ENCODE results near the gene NIPSNAP2. TPM values are rescaled to one million over a fixed set of nuclear protein-coding genes. Genes with fewer than 3 reads are reported as not detected.

The NIPSNAP2 gene
- total RNA-seq, 4 donors from 2014 or later = 64.2 to 113 (median 97.3) TPM

GRCh38 chr7:55975988-55976633 is 11.7 kb downstream of the NIPSNAP2 start:
- peaks cover 0 to 44% (median 0%) of the 10 kb centered on the region in 3 donors for H3K4me1 ChIP-seq
- no peaks in the 10 kb centered on the region for H3K9me3 ChIP-seq
- WGBS, 2 donors (ENCODE audit: low coverage in 1 of 2) = 20 to 38% methylated on average over 6 of the region's 7 CpGs
- peaks cover 0 to 34% of the 10 kb centered on the region in 2 donors for H3K36me3 ChIP-seq
- ATAC-seq = no peak
- peak overlapping the region in 1 of 4 donors; percentile 41 for H3K27ac ChIP-seq
- no peaks in the 10 kb centered on the region for H3K27me3 ChIP-seq
- no peak for TF ChIP-seq POLR2A (IDR thresholded peaks at IDR 0.05)
- no peak for TF ChIP-seq CTCF (IDR thresholded peaks at IDR 0.05)
- TF ChIP-seq POLR2AphosphoS5 (IDR thresholded peaks at IDR 0.05) = no peak
- no peak for TF ChIP-seq EP300 (IDR thresholded peaks at IDR 0.05)
- no peak overlapping the region for H3K4me3 ChIP-seq

- no peak for ATAC-seq
- Histone ChIP-seq H3K4me1 (peaks cover 0 to 41% (median 0%) of the 10 kb centered on the region in 3 donors), H3K9me3 (no peaks in the 10 kb centered on the region), H3K36me3 (peaks cover 0 to 51% of the 10 kb centered on the region in 2 donors), H3K27me3 (no peaks in the 10 kb centered on the region), H3K4me3 (no peak overlapping the region), H3K27ac (no peak overlapping the region)
- no peak for TF ChIP-seq EP300 (IDR thresholded peaks at IDR 0.05)
- no peak for TF ChIP-seq CTCF (IDR thresholded peaks at IDR 0.05)
- no peak for TF ChIP-seq POLR2A (IDR thresholded peaks at IDR 0.05)
- TF ChIP-seq POLR2AphosphoS5 (IDR thresholded peaks at IDR 0.05) = no peak
- 37 to 46% methylated on average over 3 to 4 of the region's 4 CpGs for WGBS, 2 donors (ENCODE audit: low coverage in 1 of 2)
Observed at GRCh38 chr7:55977831-55978230, 13.4 kb downstream of the NIPSNAP2 start.

GRCh38 chr7:55980266-55980665 is 15.9 kb downstream of the NIPSNAP2 start:
- peaks cover 0 to 35% (median 0%) of the 10 kb centered on the region in 3 donors for H3K4me1 ChIP-seq
- no peaks in the 10 kb centered on the region for H3K27me3 ChIP-seq
- no peaks in the 10 kb centered on the region for H3K9me3 ChIP-seq
- no peak overlapping the region for H3K27ac ChIP-seq
- TF ChIP-seq POLR2AphosphoS5 (IDR thresholded peaks at IDR 0.05) (no peak), POLR2A (IDR thresholded peaks at IDR 0.05) (no peak), CTCF (IDR thresholded peaks at IDR 0.05) (no peak), EP300 (IDR thresholded peaks at IDR 0.05) (no peak)
- H3K36me3 ChIP-seq = peaks cover 0 to 76% of the 10 kb centered on the region in 2 donors
- H3K4me3 ChIP-seq = no peak overlapping the region
- 78 to 92% methylated on average over 3 of the region's 3 CpGs for WGBS, 2 donors (ENCODE audit: low coverage in 1 of 2)
- no peak for ATAC-seq

GRCh38 chr7:55983537-55983936 is 19.2 kb downstream of the NIPSNAP2 start:
- Histone ChIP-seq H3K27ac (no peak overlapping the region), H3K9me3 (no peaks in the 10 kb centered on the region), H3K4me1 (peaks cover 0 to 3% (median 0%) of the 10 kb centered on the region in 3 donors), H3K4me3 (no peak overlapping the region), H3K36me3 (peaks cover 0 to 100% of the 10 kb centered on the region in 2 donors), H3K27me3 (no peaks in the 10 kb centered on the region)
- TF ChIP-seq CTCF (IDR thresholded peaks at IDR 0.05) = no peak
- TF ChIP-seq EP300 (IDR thresholded peaks at IDR 0.05) = no peak
- no peak for TF ChIP-seq POLR2A (IDR thresholded peaks at IDR 0.05)
- TF ChIP-seq POLR2AphosphoS5 (IDR thresholded peaks at IDR 0.05) = no peak
- ATAC-seq = no peak
- WGBS, 2 donors (ENCODE audit: low coverage in 1 of 2) = 88 to 92% methylated on average over 3 of the region's 3 CpGs

GRCh38 chr7:55992346-55992745 is 28.0 kb downstream of the NIPSNAP2 start:
- H3K27ac ChIP-seq = no peak overlapping the region
- no peak for TF ChIP-seq EP300 (IDR thresholded peaks at IDR 0.05)
- TF ChIP-seq CTCF (IDR thresholded peaks at IDR 0.05) = no peak
- no peak for TF ChIP-seq POLR2AphosphoS5 (IDR thresholded peaks at IDR 0.05)
- no peak for TF ChIP-seq POLR2A (IDR thresholded peaks at IDR 0.05)
- no peaks in the 10 kb centered on the region for H3K9me3 ChIP-seq
- no peaks in the 10 kb centered on the region for H3K4me1 ChIP-seq
- no peak overlapping the region for H3K4me3 ChIP-seq
- H3K36me3 ChIP-seq = peaks cover 0 to 99% of the 10 kb centered on the region in 2 donors
- 70 to 75% methylated on average over 2 to 3 of the region's 3 CpGs for WGBS, 2 donors (ENCODE audit: low coverage in 1 of 2)
- H3K27me3 ChIP-seq = no peaks in the 10 kb centered on the region
- ATAC-seq = no peak

Data from gastroesophageal sphincter (tissue), 4 donors.